B cell (primary cell): ENCODE data around the gene MTX1. TPM values are rescaled to one million over a fixed set of nuclear protein-coding genes. Genes with fewer than 3 reads are reported as not detected.
"Not testable (repeated sequence)": the region's sequence is repeated elsewhere in the genome, so short reads cannot be mapped to it uniquely, and the experiment has no call there.

ENCODE experiments used
- ATAC-seq: fragments of 200-7000 bp; cut with Tn5 transposase; one replicate; pipeline ENCODE4 v1.10.0; 2021; ENCODE audit warnings: low read depth, mild to moderate bottlenecking, moderate number of reproducible peaks, moderate library complexity
- CTCF ChIA-PET: fragments of 350-600 bp; sonication (Branson Sonifier 250); formaldehyde crosslinking; loops from one replicate; lab custom pipeline; 2021; ENCODE audit warnings: antibody characterized with exemption, inconsistent platforms; lab: Charles Lee
- POLR2A ChIA-PET: fragments of 350-600 bp; sonication (Branson Sonifier 250); formaldehyde crosslinking; loops from one replicate; lab custom pipeline; 2021; ENCODE audit warnings: antibody characterized with exemption; lab: Charles Lee
- DNase-seq: peaks from one replicate; pipeline ENCODE4 v3.0.0; 2013
- H2AFZ ChIP-seq: 2 replicates; pipeline ENCODE4 v1.6.1; 2012; ENCODE audit warnings: mild to moderate bottlenecking, low read depth, low read length; ENCODE audit not compliant: insufficient read depth, poor library complexity, severe bottlenecking
- H3K27ac ChIP-seq, 2 donors: 1 replicate in 1 of 2; 2 replicates in 1 of 2; pipeline ENCODE4 v1.5.1; 2012 to 2013; ENCODE audit warnings: low read length in 2 of 2, mild to moderate bottlenecking in 2 of 2, moderate library complexity in 1 of 2
- H3K27me3 ChIP-seq, 4 experiments: fragments of 200-600 bp in 1 of 4; sonication (generic) in 1 of 4; replicated peaks in 1 of 4; 1 replicate in 2 of 4; 2 replicates in 2 of 4; pipeline versions ENCODE4 v1.6.1 to v1.7.0; 2013 to 2016; ENCODE audit warnings: low read length in 3 of 4, mild to moderate bottlenecking in 2 of 4, mixed read lengths in 1 of 4, moderate library complexity in 1 of 4; ENCODE audit not compliant: insufficient read depth in 4 of 4, control insufficient read depth in 3 of 4; ENCODE audit errors: control extremely low read depth in 1 of 4
- H3K36me3 ChIP-seq, 2 experiments: replicated peaks in 1 of 2; 1 replicate in 1 of 2; 2 replicates in 1 of 2; pipeline versions ENCODE4 v1.6.1 to v1.7.1; 2013; ENCODE audit warnings: low read length in 1 of 2; ENCODE audit not compliant: insufficient read depth in 2 of 2, control insufficient read depth in 1 of 2; ENCODE audit errors: control extremely low read depth in 1 of 2, extremely low read depth in 1 of 2
- H3K4me1 ChIP-seq, 2 donors: fragments of 200-600 bp in 1 of 2; sonication (generic) in 1 of 2; 1 replicate in 1 of 2; 2 replicates in 1 of 2; pipeline versions ENCODE4 v1.5.1 to v1.6.1; 2013 to 2017; ENCODE audit warnings: low read length in 2 of 2; ENCODE audit not compliant: control insufficient read depth in 2 of 2, insufficient read depth in 2 of 2
- H3K4me2 ChIP-seq: replicated peaks from 2 replicates; pipeline ENCODE3; 2012; ENCODE audit warnings: mild to moderate bottlenecking, low read depth, low read length; ENCODE audit not compliant: poor library complexity, severe bottlenecking
- H3K4me3 ChIP-seq, 5 experiments: fragments of 200-600 bp in 1 of 5; sonication (generic) in 1 of 5; 1 replicate in 3 of 5; 2 replicates in 2 of 5; pipeline versions ENCODE4 v1.5.1 to v1.7.0; 2011 to 2016; ENCODE audit warnings: low read length in 4 of 5, mild to moderate bottlenecking in 4 of 5, low read depth in 2 of 5, control low read depth in 1 of 5, moderate library complexity in 1 of 5; ENCODE audit not compliant: insufficient read depth in 1 of 5; ENCODE audit errors: control extremely low read depth in 1 of 5, extremely low read depth in 1 of 5
- H3K79me2 ChIP-seq: fragments of 200-600 bp; sonication (generic); one replicate; pipeline ENCODE4 v1.6.0; 2016; ENCODE audit warnings: low read length; ENCODE audit not compliant: control insufficient read depth, insufficient read depth
- H3K9ac ChIP-seq: fragments of 200-600 bp; sonication (generic); 2 replicates; pipeline ENCODE4 v1.6.1; 2017; ENCODE audit warnings: mild to moderate bottlenecking, low read length, moderate library complexity
- H3K9me3 ChIP-seq, 3 donors: one replicate each; pipeline versions ENCODE4 v1.6.1 to v1.7.1; 2013; ENCODE audit warnings: low read length in 2 of 3; ENCODE audit not compliant: control insufficient read depth in 2 of 3, insufficient read depth in 1 of 3; ENCODE audit errors: control extremely low read depth in 1 of 3
- H4K20me1 ChIP-seq: 2 replicates; pipeline ENCODE4 v1.6.0; 2012; ENCODE audit warnings: mild to moderate bottlenecking, low read length; ENCODE audit not compliant: insufficient read depth, control insufficient read depth, poor library complexity, severe bottlenecking
- H3K27ac Mint-ChIP-seq: one replicate; pipeline ENCODE4 v1.8.0; 2021; ENCODE audit warnings: mixed read lengths
- H3K27me3 Mint-ChIP-seq: one replicate; pipeline ENCODE4 v1.8.0; 2021; ENCODE audit warnings: mixed read lengths
- H3K4me1 Mint-ChIP-seq: one replicate; pipeline ENCODE4 v1.8.0; 2021; ENCODE audit warnings: mixed read lengths
- H3K4me3 Mint-ChIP-seq: one replicate; pipeline ENCODE4 v1.8.0; 2021; ENCODE audit warnings: mixed read lengths
- H3K9me3 Mint-ChIP-seq: one replicate; pipeline ENCODE4 v1.8.0; 2022; ENCODE audit warnings: mixed read lengths; ENCODE audit not compliant: insufficient read depth
- WGBS: methylation state at CpG from one replicate; pipeline ENCODE4 v1.1.5; 2013; ENCODE audit warnings: missing lambda C conversion rate; ENCODE audit not compliant: insufficient coverage; 5-methylcytosine and 5-hydroxymethylcytosine counted together
- intact Hi-C: fragments of 100-400 bp; cut with micrococcal nuclease; formaldehyde crosslinking; loops from one replicate; pipeline ENCODE4 v1.10.0; 2022
- polyA plus RNA-seq: library from polyadenylated mRNA; depleted of rRNA; stranded (reverse); fragments of >200 nt; gene quantifications from 2 replicates; pipeline ENCODE4 v1.2.3, GENCODE V29; 2012
- total RNA-seq, 2 donors: library from RNA; stranded (reverse); fragments of 120-200 nt in 1 of 2; gene quantifications; 1 replicate in 1 of 2; 2 replicates in 1 of 2; pipeline versions ENCODE4 v1.2.3 to v1.2.4, GENCODE V29; 2013 to 2022

Gene MTX1
- total and polyA plus RNA-seq, 2 donors (not counting 1 experiment from before 2014, with no cell fraction given) = 19.0 to 40.4 TPM

DNA sequence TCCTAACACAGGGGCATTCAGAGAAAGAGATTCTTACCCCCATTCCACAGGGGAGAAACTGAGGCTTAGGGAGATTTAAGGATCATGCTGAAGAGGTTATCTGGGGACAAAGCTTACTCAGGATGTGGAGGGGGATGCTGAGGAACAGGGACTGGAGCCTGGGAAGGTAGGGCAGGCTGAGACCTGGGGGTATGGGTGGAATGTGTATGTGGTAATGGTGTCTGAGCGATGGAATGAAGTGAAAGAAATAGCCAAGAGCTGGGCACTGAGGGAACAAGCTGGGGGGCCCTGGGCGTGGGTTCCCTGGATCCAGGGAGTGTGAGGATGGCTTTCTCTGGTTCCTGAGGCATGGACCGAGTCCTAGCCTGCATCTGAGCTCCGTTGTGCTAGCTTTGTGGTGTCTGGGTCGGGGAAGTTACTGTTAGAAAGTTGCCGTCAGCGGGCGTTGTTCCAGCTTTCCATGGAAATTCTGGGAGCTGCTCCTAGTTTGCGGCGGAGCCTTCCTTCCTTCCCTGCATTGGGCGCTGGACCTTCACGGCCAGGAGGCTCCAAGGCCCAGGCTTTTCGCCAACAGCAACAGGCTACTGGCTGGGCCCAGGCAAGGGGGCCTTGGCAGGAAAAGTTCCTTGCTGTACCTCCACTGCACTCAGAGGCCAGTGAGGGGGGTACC is 3.0 kb downstream of the MTX1 start:
- H3K27me3 ChIP-seq, H3K36me3 ChIP-seq, H2AFZ ChIP-seq, H4K20me1 ChIP-seq, H3K9me3 Mint-ChIP-seq, POLR2A ChIA-PET, H3K27ac Mint-ChIP-seq, H3K27ac ChIP-seq, H3K79me2 ChIP-seq, H3K9me3 ChIP-seq, DNase-seq, ATAC-seq, H3K4me3 Mint-ChIP-seq, H3K9ac ChIP-seq, H3K4me2 ChIP-seq, intact Hi-C loops, H3K27me3 Mint-ChIP-seq: not testable (repeated sequence)
- Histone ChIP-seq H3K4me3 (peak overlapping the region in 1 of 5 experiments; percentile 61), H3K4me1 (peaks cover 21 to 26% of the 10 kb centered on the region in 2 donors)
- CTCF ChIA-PET = interaction anchor here (0.5 to 8.7 kb wide), 3 partner anchors 14 to 348 kb away, joined by 3 to 189 read pairs (median 4); no protein-coding TSS in a partner anchor
- peaks cover 22% of the 10 kb centered on the region for H3K4me1 Mint-ChIP-seq
- 96% methylated on average over 12 of the region's 13 CpGs for WGBS

DNA sequence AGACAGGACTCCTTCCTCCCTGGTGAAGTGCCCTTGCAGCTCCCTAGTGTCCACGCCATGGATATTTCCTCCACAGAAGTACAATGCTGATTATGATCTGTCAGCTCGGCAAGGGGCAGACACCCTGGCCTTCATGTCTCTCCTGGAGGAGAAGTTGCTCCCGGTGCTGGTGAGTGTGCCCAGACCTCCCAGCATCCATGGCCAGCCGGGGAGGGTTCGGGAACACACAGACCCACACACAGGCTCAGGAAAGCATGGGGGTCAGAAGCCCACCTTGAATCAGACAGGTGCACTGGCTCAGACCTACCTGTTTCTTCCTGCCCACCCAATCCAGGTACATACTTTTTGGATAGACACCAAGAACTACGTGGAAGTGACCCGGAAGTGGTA is 3.6 kb downstream of the MTX1 start:
- H3K4me3 ChIP-seq, H3K27ac ChIP-seq, H3K4me2 ChIP-seq, intact Hi-C loops, ATAC-seq, H3K4me3 Mint-ChIP-seq, H3K36me3 ChIP-seq, DNase-seq, H2AFZ ChIP-seq, H4K20me1 ChIP-seq, H3K9me3 ChIP-seq, POLR2A ChIA-PET, H3K9ac ChIP-seq, H3K79me2 ChIP-seq, H3K27ac Mint-ChIP-seq, H3K9me3 Mint-ChIP-seq, H3K27me3 ChIP-seq, H3K27me3 Mint-ChIP-seq: not testable (repeated sequence)
- peaks cover 17% of the 10 kb centered on the region for H3K4me1 Mint-ChIP-seq
- 96% methylated on average over 5 of the region's 7 CpGs for WGBS
- peaks cover 19 to 22% of the 10 kb centered on the region in 2 donors for H3K4me1 ChIP-seq
- CTCF ChIA-PET = interaction anchor here (0.6 to 8.7 kb wide), 3 partner anchors 14 to 439 kb away, joined by 3 to 189 read pairs (median 3); no protein-coding TSS in a partner anchor

DNA sequence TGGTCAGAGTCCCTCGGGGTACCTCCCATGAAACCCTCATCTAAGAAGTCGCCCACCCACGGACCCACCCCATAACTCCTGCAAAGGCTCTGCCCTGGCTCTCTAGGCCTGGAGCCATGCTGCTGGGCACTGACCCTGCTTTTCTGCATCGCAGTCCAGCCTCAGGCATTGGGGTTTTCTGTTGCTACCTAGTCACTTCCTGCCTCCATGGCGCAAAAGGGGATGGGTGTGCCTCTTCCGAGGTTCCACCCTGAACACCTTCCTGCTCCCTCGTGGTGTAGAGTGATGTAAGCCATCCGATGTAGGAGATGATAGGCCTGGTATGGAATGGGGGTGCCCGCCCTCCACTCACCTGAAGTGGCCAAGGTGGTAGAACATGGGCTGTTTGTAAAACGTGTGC is 6.2 kb downstream of the MTX1 start:
- H3K9ac ChIP-seq, H3K27ac Mint-ChIP-seq, H3K4me3 ChIP-seq, H3K4me3 Mint-ChIP-seq, H3K27me3 ChIP-seq, H3K4me1 Mint-ChIP-seq, intact Hi-C loops, H3K36me3 ChIP-seq, H3K79me2 ChIP-seq, H3K9me3 Mint-ChIP-seq, POLR2A ChIA-PET, H3K4me1 ChIP-seq, H2AFZ ChIP-seq, DNase-seq, H3K4me2 ChIP-seq, ATAC-seq, H3K27me3 Mint-ChIP-seq, H4K20me1 ChIP-seq, H3K9me3 ChIP-seq, H3K27ac ChIP-seq: not testable (repeated sequence)
- WGBS = 100% methylated on average over 1 of the region's 10 CpGs
- CTCF ChIA-PET = interaction anchor here (1.8 kb wide), 1 partner anchor 36 kb away, joined by 3 read pairs; no protein-coding TSS in a partner anchor
